Panc1 (cell line): ENCODE data around the gene RAP1GAP2. TPM values are rescaled to one million over a fixed set of nuclear protein-coding genes. Genes with fewer than 3 reads are reported as not detected.

Source experiments
- ATAC-seq: fragments of 200-7000 bp; cut with Tn5 transposase; 2 replicates; pipeline ENCODE4 v1.9.1; 2020; ENCODE audit warnings: mild to moderate bottlenecking, moderate library complexity
- BruUV-seq: library from RNA; stranded (reverse); fragments of 400-500 nt; replicated peaks from 2 replicates; lab custom pipeline; 2021; lab: Mats Ljungman, UMichigan
- CTCF ChIA-PET: fragments of 300-600 bp; sonication (Branson Sonifier 250); formaldehyde crosslinking; loops from one replicate; lab custom pipeline; 2022; ENCODE audit warnings: antibody characterized with exemption; lab: Charles Lee
- POLR2A ChIA-PET: fragments of 300-600 bp; sonication (Branson Sonifier 250); formaldehyde crosslinking; loops from one replicate; lab custom pipeline; 2022; ENCODE audit warnings: antibody characterized with exemption; lab: Charles Lee
- DNase-seq: peaks from one replicate; pipeline ENCODE4 v3.0.0-alpha.2; 2010; ENCODE audit warnings: low read depth, low spot score
- H3K27ac ChIP-seq: 2 replicates; pipeline ENCODE4 v1.5.1; 2011; ENCODE audit warnings: mild to moderate bottlenecking, low read length, inconsistent platforms
- H3K27me3 ChIP-seq: fragments of 200-500 bp; sonication (Bioruptor generic); 2 replicates; pipeline ENCODE4 v1.6.0; 2014; ENCODE audit warnings: low read length, inconsistent platforms; ENCODE audit not compliant: control insufficient read depth, insufficient read depth
- H3K36me3 ChIP-seq: fragments of 200-500 bp; sonication (Bioruptor generic); 2 replicates; pipeline ENCODE4 v1.5.1; 2014; ENCODE audit warnings: inconsistent platforms, mild to moderate bottlenecking, low read length, moderate library complexity; ENCODE audit not compliant: control insufficient read depth, insufficient read depth
- H3K4me1 ChIP-seq: 2 replicates; pipeline ENCODE4 v1.5.1; 2011; ENCODE audit warnings: inconsistent platforms, mild to moderate bottlenecking, low read length, moderate library complexity; ENCODE audit not compliant: control insufficient read depth, insufficient read depth
- H3K4me3 ChIP-seq, 2 experiments: 2 replicates each; pipeline ENCODE4 v1.5.1; 2011 to 2012; ENCODE audit warnings: low read depth in 2 of 2, low read length in 2 of 2, mild to moderate bottlenecking in 2 of 2, inconsistent platforms in 1 of 2, moderate library complexity in 1 of 2
- H3K9me3 ChIP-seq: fragments of 200-500 bp; sonication (Bioruptor generic); 2 replicates; pipeline ENCODE4 v1.5.1; 2014; ENCODE audit warnings: low read depth, mild to moderate bottlenecking, inconsistent platforms, low read length, moderate library complexity; ENCODE audit not compliant: control insufficient read depth, insufficient read depth
- POLR2AphosphoS5 ChIP-seq: IDR thresholded peaks from 2 replicates; pipeline ENCODE4 v1.6.1; 2012; ENCODE audit warnings: mild to moderate bottlenecking, low read depth, low read length, moderate library complexity
- SIN3A ChIP-seq: IDR thresholded peaks from 2 replicates; pipeline ENCODE4 v1.6.1; 2012; ENCODE audit warnings: low read depth, mild to moderate bottlenecking, low read length, moderate library complexity, borderline replicate concordance; ENCODE audit not compliant: insufficient read depth
- TCF7L2 ChIP-seq: IDR thresholded peaks from 2 replicates; pipeline ENCODE4 v1.6.1; 2011; ENCODE audit warnings: mild to moderate bottlenecking, low read depth, low read length, inconsistent platforms
- in situ Hi-C: cut with HindIII; loops from 2 replicates; pipeline ENCODE4 v1.10.0; 2016; ENCODE audit warnings: low sequenced_read_pairs, low pct_unique_long_range_greater_than_20kb
- intact Hi-C: fragments of 100-400 bp; cut with micrococcal nuclease; formaldehyde crosslinking; loops from one replicate; pipeline ENCODE4 v1.10.0; 2022; ENCODE audit not compliant: unreplicated experiment
- total RNA-seq: library from RNA; stranded (reverse); gene quantifications from one replicate; pipeline ENCODE4 v1.2.1, GENCODE V29; 2021; ENCODE audit not compliant: unreplicated experiment
- TF ChIP-seq, protein P1 (sequence below): fragments of 450-650 bp; IDR thresholded peaks from 2 replicates; pipeline ENCODE4 v1.5.1; 2017; ENCODE audit warnings: mild to moderate bottlenecking
- TF ChIP-seq, protein P2 (sequence below), 2 experiments: IDR thresholded peaks; 2 replicates each; pipeline ENCODE4 v1.6.1; 2011 to 2012; ENCODE audit warnings: low read depth in 2 of 2, control low read depth in 1 of 2, low read length in 1 of 2, mild to moderate bottlenecking in 1 of 2, moderate library complexity in 1 of 2; ENCODE audit not compliant: insufficient read depth in 1 of 2

RAP1GAP2 gene
- total RNA-seq, 1 experiment from 2014 or later, result 10.0 TPM

DNA sequence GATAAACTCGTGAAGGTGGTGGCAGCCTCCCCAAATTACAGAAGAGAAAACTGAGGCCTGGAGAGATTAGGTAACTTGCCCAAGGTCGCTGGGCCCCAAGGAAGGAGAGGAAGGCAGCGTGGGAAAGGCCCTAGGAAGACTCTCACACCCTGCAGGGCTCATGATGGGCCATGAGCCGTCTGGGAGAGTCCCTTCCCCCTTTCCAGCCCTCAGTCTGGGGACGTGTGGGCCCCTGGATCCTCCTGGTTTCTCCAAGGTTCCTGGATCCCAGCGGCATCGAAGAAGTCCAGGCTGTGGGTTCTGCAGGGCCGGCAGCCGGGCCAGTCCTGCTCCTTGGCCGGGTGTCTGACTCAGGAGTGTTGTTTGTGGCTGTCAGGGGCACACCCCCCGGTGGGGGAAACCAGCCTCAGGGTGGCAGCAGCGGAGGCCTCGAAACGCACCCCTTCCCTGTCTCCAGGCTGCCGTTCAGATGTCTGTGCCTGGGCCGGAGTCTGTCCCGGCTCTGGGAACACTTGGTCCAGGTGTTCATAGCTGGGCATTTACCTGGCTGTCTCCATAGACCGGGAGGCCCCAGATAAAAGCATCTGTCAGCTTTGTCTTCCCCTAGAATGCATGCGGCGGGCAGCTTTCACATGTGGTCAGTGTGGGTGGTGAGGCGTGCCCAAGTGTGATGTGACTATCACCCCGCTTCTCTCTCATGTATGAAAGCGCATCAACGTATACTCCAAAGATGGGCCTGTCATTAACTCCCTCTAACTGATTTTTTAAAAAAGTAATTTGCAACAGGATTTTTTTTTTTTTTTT lies 3.7 kb upstream of the RAP1GAP2 start:
- CTCF ChIA-PET, result no interaction called here
- H3K4me3 ChIP-seq, result no peak overlapping the region
- in situ Hi-C loops (no loop called here), intact Hi-C loops (no loop called here)
- POLR2A ChIA-PET, result interaction anchor here (0.7 kb wide), 1 partner anchor 19 kb away, joined by 8 read pairs; no protein-coding TSS in a partner anchor
- H3K36me3 ChIP-seq, result no peaks in the 10 kb centered on the region
- BruUV-seq, result no TSS peak
- DNase-seq (no peak), ATAC-seq (no peak)
- no peaks in the 10 kb centered on the region for H3K27me3 ChIP-seq
- no peaks in the 10 kb centered on the region for H3K9me3 ChIP-seq
- TF ChIP-seq, protein P1, sequence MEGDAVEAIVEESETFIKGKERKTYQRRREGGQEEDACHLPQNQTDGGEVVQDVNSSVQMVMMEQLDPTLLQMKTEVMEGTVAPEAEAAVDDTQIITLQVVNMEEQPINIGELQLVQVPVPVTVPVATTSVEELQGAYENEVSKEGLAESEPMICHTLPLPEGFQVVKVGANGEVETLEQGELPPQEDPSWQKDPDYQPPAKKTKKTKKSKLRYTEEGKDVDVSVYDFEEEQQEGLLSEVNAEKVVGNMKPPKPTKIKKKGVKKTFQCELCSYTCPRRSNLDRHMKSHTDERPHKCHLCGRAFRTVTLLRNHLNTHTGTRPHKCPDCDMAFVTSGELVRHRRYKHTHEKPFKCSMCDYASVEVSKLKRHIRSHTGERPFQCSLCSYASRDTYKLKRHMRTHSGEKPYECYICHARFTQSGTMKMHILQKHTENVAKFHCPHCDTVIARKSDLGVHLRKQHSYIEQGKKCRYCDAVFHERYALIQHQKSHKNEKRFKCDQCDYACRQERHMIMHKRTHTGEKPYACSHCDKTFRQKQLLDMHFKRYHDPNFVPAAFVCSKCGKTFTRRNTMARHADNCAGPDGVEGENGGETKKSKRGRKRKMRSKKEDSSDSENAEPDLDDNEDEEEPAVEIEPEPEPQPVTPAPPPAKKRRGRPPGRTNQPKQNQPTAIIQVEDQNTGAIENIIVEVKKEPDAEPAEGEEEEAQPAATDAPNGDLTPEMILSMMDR, result no peak
- no peak for TF ChIP-seq POLR2AphosphoS5
- TF ChIP-seq TCF7L2, result no peak
- TF ChIP-seq, protein P2, sequence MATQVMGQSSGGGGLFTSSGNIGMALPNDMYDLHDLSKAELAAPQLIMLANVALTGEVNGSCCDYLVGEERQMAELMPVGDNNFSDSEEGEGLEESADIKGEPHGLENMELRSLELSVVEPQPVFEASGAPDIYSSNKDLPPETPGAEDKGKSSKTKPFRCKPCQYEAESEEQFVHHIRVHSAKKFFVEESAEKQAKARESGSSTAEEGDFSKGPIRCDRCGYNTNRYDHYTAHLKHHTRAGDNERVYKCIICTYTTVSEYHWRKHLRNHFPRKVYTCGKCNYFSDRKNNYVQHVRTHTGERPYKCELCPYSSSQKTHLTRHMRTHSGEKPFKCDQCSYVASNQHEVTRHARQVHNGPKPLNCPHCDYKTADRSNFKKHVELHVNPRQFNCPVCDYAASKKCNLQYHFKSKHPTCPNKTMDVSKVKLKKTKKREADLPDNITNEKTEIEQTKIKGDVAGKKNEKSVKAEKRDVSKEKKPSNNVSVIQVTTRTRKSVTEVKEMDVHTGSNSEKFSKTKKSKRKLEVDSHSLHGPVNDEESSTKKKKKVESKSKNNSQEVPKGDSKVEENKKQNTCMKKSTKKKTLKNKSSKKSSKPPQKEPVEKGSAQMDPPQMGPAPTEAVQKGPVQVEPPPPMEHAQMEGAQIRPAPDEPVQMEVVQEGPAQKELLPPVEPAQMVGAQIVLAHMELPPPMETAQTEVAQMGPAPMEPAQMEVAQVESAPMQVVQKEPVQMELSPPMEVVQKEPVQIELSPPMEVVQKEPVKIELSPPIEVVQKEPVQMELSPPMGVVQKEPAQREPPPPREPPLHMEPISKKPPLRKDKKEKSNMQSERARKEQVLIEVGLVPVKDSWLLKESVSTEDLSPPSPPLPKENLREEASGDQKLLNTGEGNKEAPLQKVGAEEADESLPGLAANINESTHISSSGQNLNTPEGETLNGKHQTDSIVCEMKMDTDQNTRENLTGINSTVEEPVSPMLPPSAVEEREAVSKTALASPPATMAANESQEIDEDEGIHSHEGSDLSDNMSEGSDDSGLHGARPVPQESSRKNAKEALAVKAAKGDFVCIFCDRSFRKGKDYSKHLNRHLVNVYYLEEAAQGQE (IDR thresholded peaks at IDR 0.05; ENCODE audit: insufficient read depth in 1 of 2, low read depth in 2 of 2, low read length in 1 of 2), result no peak
- TF ChIP-seq SIN3A, result no peak
- H3K27ac ChIP-seq, result no peak overlapping the region
- H3K4me1 ChIP-seq, result no peaks in the 10 kb centered on the region

DNA sequence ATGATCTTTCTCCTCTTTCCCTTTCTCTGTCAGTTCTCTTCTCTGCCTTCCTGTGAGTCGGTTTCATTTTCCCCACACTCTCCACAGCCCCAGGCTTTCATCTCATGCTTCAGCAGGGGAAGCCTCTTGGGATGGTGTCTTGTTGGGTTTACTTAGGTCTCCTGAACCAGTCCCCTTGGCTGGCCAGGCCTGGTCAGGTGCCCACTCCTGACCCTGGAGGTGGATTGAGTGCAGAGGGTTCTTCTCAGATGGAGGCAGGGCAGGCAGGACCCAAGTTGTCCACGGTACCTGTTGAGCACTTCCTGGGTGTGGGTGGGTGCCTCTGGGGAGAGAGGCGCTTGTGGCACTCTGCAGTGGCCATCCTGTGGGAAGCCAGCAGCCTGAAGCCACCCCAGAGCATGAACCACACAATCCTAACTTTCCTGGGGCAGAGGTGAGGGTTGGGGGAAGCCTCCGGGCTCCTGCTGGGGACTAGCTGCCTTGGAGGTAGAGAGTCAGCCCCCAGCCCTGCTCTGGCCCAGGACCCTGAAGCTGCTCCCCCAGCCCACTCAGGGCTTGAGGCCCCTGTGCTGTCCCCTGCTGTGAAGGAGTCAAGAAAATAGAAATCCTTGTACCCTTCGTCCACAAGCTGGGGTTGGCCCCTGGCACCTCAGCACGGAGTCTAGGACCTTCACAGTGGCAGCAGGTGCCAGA lies 2.0 kb upstream of the RAP1GAP2 start:
- DNase-seq, result no peak
- intact Hi-C loops (no loop called here), in situ Hi-C loops (no loop called here)
- BruUV-seq, result no TSS peak
- ChIA-PET POLR2A (no interaction called here), CTCF (no interaction called here)
- Histone ChIP-seq H3K27ac (no peak overlapping the region), H3K36me3 (no peaks in the 10 kb centered on the region), H3K9me3 (no peaks in the 10 kb centered on the region), H3K4me1 (no peaks in the 10 kb centered on the region), H3K4me3 (no peak overlapping the region), H3K27me3 (no peaks in the 10 kb centered on the region)
- TF ChIP-seq SIN3A (no peak), TCF7L2 (no peak), POLR2AphosphoS5 (no peak)
- TF ChIP-seq, protein P2 (IDR thresholded peaks at IDR 0.05; ENCODE audit: insufficient read depth in 1 of 2, low read depth in 2 of 2, low read length in 1 of 2), result no peak
- TF ChIP-seq, protein P1, result no peak
- ATAC-seq, result no peak
